Measurements from ENCODE around the gene ABHD2. TPM values are rescaled to one million over a fixed set of nuclear protein-coding genes. Genes with fewer than 3 reads are reported as not detected.
"Not testable (repeated sequence)": the region's sequence is repeated elsewhere in the genome, so short reads cannot be mapped to it uniquely, and the experiment has no call there.

ABHD2 gene
- total and polyA plus RNA-seq, 9 of the 15 experiments (the other 6 are each of a cell fraction or from before 2014, with no cell fraction given): 16.9 to 99.8 (median 47.5) TPM

DNA sequence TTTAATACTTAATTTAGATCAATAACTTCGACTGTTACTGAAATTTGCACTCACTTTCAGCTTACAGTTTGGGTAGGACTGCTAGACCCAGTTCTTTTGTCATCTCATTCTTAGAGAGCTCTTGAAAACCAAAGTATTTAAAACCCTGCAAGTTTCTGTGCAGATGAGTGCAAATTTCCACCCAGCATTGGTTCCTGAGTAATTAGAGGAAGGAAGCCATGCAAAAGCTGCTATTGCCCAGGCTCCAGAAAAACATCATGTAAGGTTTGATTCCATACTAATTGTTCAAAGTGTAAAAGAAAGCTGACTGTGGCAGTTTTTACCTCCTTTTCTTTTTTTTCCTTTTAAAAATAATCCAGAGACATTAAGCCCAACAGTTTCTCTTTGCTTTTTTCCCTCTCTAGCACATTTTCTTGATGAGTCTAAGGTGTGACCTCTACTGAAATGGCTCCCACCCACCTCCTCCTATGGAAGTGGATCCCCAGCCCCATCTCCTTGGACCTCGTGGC, 30.3 kb downstream of the ABHD2 start:
- Histone ChIP-seq H4K20me1 (replicated peaks; ENCODE audit: control insufficient read depth, insufficient read depth, low read length) (no peaks in the 10 kb centered on the region), H3K4me3 (no peak overlapping the region), H3K9ac (ENCODE audit: insufficient read depth in 1 of 2, low read depth in 2 of 2, low read length in 2 of 2) (peak overlapping the region in 1 of 2 experiments; percentile 22; a peak in 1 of 4 replicates), H3K27me3 (ENCODE audit: control insufficient read depth in 2 of 2, insufficient read depth in 2 of 2, low read length in 2 of 2) (no peaks in the 10 kb centered on the region), H3K79me2 (ENCODE audit: control insufficient read depth, insufficient read depth, low read length) (peaks cover 19% of the 10 kb centered on the region; the same call in 1 of the 3 replicates), H3K4me2 (ENCODE audit: insufficient read depth, low read length) (no peak overlapping the region), H2AFZ (ENCODE audit: low read depth, low read length) (no peak overlapping the region), H3K9me3 (replicated peaks; ENCODE audit: control insufficient read depth, insufficient read depth, low read depth, low read length) (no peaks in the 10 kb centered on the region), H3K27ac (ENCODE audit: extremely low read depth, low read depth, low read length) (no peak overlapping the region), H3K4me1 (replicated peaks in 1 of 2; ENCODE audit: control insufficient read depth in 2 of 2, insufficient read depth in 2 of 2, low read length in 2 of 2) (peaks cover 0 to 5% of the 10 kb centered on the region in 2 experiments; a peak in 2 of 5 replicates), H3K9me1 (ENCODE audit: control insufficient read depth, insufficient read depth, low read length) (no peaks in the 10 kb centered on the region), H3K36me3 (ENCODE audit: control insufficient read depth, insufficient read depth, low read length) (peaks cover 93% of the 10 kb centered on the region)
- ATAC-seq (no peak), FAIRE-seq (no peak), DNase-seq (ENCODE audit: extremely low read depth in 1 of 4, low spot score in 3 of 4) (no peak)
- WGBS (ENCODE audit: insufficient coverage, low coverage, missing lambda C conversion rate): 55% methylated on average over 2 of the region's 2 CpGs
- CTCF ChIA-PET (ENCODE audit: low intra/inter-chr PET ratio): no interaction called here
- POLR2A ChIA-PET: interaction anchor here (0.8 to 1.6 kb wide), 2 partner anchors 30 to 80 kb away, joined by 4 to 5 read pairs; partner anchors contain the start of gene ABHD2
- no TSS peak for BruUV-seq (replicated peaks)
- in situ Hi-C loops (cut with MboI): no loop called here
- intact Hi-C loops (cut with micrococcal nuclease): no loop called here
- TF ChIP-seq ZNF316 (IDR thresholded peaks at IDR 0.05) (peak; percentile 57; the same call in 1 of the 2 replicates), SAFB2 (IDR thresholded peaks at IDR 0.05; ENCODE audit: borderline replicate concordance, low read depth, low read length, severe bottlenecking) (no peak)

DNA sequence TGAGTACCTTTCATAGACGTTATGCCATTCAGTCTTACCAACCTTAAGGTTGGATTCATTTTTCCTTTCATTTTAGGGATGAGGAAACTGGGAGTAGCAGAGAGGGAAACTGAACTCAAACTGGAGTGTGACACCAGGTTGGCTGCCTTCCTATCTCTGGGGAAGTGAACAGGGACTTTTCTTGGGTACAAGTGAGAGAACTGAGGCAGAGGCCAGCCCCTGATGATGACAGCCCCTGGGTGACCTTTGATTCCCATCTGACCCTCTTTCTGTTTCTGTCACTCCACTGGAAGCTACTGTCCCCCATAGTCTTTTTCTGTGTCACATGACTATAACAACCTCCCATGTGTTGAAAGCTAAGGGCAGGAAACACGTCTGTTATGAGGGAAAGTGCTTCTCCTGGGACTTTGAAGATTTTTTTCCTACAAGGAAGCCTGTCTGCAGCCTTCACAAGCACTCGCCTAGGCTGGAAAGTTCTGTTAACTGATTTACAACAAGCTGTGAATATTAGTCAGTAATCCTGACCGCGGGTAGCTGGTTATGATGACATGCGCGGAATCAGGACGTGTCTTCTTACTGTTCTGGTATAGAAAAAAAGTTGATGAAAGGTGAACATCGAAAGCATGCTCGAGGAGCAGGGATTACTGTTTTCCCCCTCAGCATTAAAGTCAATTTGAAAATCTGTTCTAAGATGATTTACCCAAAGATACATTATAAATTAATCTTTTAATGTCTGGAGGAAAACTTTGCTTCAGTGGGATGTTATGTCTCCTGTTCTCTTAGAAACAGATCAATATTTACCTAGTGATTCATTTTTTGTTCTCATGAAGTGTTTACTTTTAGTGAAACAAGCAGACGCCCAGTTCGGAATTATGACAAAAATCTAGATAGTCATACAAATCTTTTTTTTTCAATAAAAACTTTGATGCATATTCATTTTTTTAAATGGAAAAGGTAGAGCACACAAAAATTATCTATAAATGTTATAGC, 31.5 kb downstream of the ABHD2 start:
- Histone ChIP-seq H3K27ac (ENCODE audit: extremely low read depth, low read depth, low read length) (no peak overlapping the region), H3K27me3 (ENCODE audit: control insufficient read depth in 2 of 2, insufficient read depth in 2 of 2, low read length in 2 of 2) (no peaks in the 10 kb centered on the region), H3K9me3 (replicated peaks; ENCODE audit: control insufficient read depth, insufficient read depth, low read depth, low read length) (no peaks in the 10 kb centered on the region), H3K9me1 (ENCODE audit: control insufficient read depth, insufficient read depth, low read length) (no peaks in the 10 kb centered on the region), H2AFZ (ENCODE audit: low read depth, low read length) (no peak overlapping the region), H4K20me1 (replicated peaks; ENCODE audit: control insufficient read depth, insufficient read depth, low read length) (no peaks in the 10 kb centered on the region), H3K4me2 (ENCODE audit: insufficient read depth, low read length) (no peak overlapping the region), H3K4me3 (no peak overlapping the region), H3K4me1 (replicated peaks in 1 of 2; ENCODE audit: control insufficient read depth in 2 of 2, insufficient read depth in 2 of 2, low read length in 2 of 2) (peaks cover 0 to 5% of the 10 kb centered on the region in 2 experiments; a peak in 2 of 5 replicates), H3K9ac (ENCODE audit: insufficient read depth in 1 of 2, low read depth in 2 of 2, low read length in 2 of 2) (no peak overlapping the region), H3K36me3 (ENCODE audit: control insufficient read depth, insufficient read depth, low read length) (peaks cover 90% of the 10 kb centered on the region), H3K79me2 (ENCODE audit: control insufficient read depth, insufficient read depth, low read length) (peaks cover 11% of the 10 kb centered on the region; the same call in 1 of the 3 replicates)
- in situ Hi-C loops (cut with MboI) (no loop called here), intact Hi-C loops (cut with micrococcal nuclease) (no loop called here)
- no peak for ATAC-seq
- no TSS peak for BruUV-seq (replicated peaks)
- CTCF ChIA-PET (ENCODE audit: low intra/inter-chr PET ratio): no interaction called here
- no peak for FAIRE-seq
- 90% methylated on average over 12 of the region's 12 CpGs for WGBS (ENCODE audit: insufficient coverage, low coverage, missing lambda C conversion rate)
- DNase-seq (ENCODE audit: extremely low read depth in 1 of 4, low spot score in 3 of 4): no peak
- POLR2A ChIA-PET: interaction anchor here (0.6 to 1.2 kb wide), 3 partner anchors 14 to 915 kb away, joined by 3 to 4 read pairs (median 3); no protein-coding TSS in a partner anchor
- TF ChIP-seq FUS (optimal IDR thresholded peaks at IDR 0.05; ENCODE audit: low read depth, low read length): no peak
- TF ChIP-seq TFE3 (CRISPR knock-in tag; IDR thresholded peaks at IDR 0.05): peak; percentile 57

- in situ Hi-C loops (cut with MboI): not testable (repeated sequence)
These were observed 32.3 kb downstream of the ABHD2 start for GRCh38 chr15:89120479-89121000.

More at GRCh38 chr15:89120479-89121000, 32.3 kb downstream of the ABHD2 start:
- ATAC-seq; H3K4me2 ChIP-seq (ENCODE audit: insufficient read depth, low read length); H2AFZ ChIP-seq (ENCODE audit: low read depth, low read length); H3K27ac ChIP-seq (ENCODE audit: extremely low read depth, low read depth, low read length); H3K79me2 ChIP-seq (ENCODE audit: control insufficient read depth, insufficient read depth, low read length); H3K9me1 ChIP-seq (ENCODE audit: control insufficient read depth, insufficient read depth, low read length); CTCF ChIA-PET (ENCODE audit: low intra/inter-chr PET ratio); H3K4me1 ChIP-seq (replicated peaks in 1 of 2; ENCODE audit: control insufficient read depth in 2 of 2, insufficient read depth in 2 of 2, low read length in 2 of 2); H3K9ac ChIP-seq (ENCODE audit: insufficient read depth in 1 of 2, low read depth in 2 of 2, low read length in 2 of 2); H3K27me3 ChIP-seq (ENCODE audit: control insufficient read depth in 2 of 2, insufficient read depth in 2 of 2, low read length in 2 of 2); DNase-seq (ENCODE audit: extremely low read depth in 1 of 4, low spot score in 3 of 4); H3K4me3 ChIP-seq; intact Hi-C loops (cut with micrococcal nuclease); H3K9me3 ChIP-seq (replicated peaks; ENCODE audit: control insufficient read depth, insufficient read depth, low read depth, low read length); FAIRE-seq; BruUV-seq (replicated peaks); H4K20me1 ChIP-seq (replicated peaks; ENCODE audit: control insufficient read depth, insufficient read depth, low read length): not testable (repeated sequence)
- WGBS (ENCODE audit: insufficient coverage, low coverage, missing lambda C conversion rate): 89% methylated on average over 12 of the region's 13 CpGs
- POLR2A ChIA-PET: interaction anchor here (0.6 to 0.9 kb wide), 3 partner anchors 8 to 914 kb away, joined by 3 read pairs; partner anchors contain the start of gene ABHD2
- peaks cover 89% of the 10 kb centered on the region for H3K36me3 ChIP-seq (ENCODE audit: control insufficient read depth, insufficient read depth, low read length)
